HG03097 (cell line): ENCODE measurements around the gene TNFSF13B.
"Not testable (repeated sequence)": the region's sequence is repeated elsewhere in the genome, so short reads cannot be mapped to it uniquely, and the experiment has no call there.

Experiments used
- ATAC-seq: cut with Tn5 transposase; IDR thresholded peaks from one replicate; pipeline ENCODE4 v1.9.1; 2021; ENCODE audit not compliant: unreplicated experiment, low FRiP score

The TNFSF13B gene, protein sequence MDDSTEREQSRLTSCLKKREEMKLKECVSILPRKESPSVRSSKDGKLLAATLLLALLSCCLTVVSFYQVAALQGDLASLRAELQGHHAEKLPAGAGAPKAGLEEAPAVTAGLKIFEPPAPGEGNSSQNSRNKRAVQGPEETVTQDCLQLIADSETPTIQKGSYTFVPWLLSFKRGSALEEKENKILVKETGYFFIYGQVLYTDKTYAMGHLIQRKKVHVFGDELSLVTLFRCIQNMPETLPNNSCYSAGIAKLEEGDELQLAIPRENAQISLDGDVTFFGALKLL

DNA sequence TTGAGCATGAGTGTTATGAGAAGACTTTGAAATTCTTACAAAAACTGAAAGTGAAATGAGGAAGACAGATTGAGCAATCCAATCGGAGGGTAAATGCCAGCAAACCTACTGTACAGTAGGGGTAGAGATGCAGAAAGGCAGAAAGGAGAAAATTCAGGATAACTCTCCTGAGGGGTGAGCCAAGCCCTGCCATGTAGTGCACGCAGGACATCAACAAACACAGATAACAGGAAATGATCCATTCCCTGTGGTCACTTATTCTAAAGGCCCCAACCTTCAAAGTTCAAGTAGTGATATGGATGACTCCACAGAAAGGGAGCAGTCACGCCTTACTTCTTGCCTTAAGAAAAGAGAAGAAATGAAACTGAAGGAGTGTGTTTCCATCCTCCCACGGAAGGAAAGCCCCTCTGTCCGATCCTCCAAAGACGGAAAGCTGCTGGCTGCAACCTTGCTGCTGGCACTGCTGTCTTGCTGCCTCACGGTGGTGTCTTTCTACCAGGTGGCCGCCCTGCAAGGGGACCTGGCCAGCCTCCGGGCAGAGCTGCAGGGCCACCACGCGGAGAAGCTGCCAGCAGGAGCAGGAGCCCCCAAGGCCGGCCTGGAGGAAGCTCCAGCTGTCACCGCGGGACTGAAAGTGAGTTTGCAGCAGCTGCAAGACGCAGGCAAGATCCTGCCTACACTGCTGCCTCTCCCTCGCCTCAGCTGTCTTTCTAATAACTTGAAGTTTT is at the start of gene TNFSF13B:
Gene TNFSF13B (plus strand): TSS at position 118 of the 728 bp plus-strand sequence. CDS start 178 bp downstream, at position 296.
- peak; percentile 75 for ATAC-seq

- no peak for ATAC-seq
Measured at GRCh38 chr13:108220041-108220440, 49.5 kb upstream of the TNFSF13B start.

- no peak for ATAC-seq
Measured at GRCh38 chr13:108223687-108224503, 45.6 kb upstream of the TNFSF13B start.

DNA sequence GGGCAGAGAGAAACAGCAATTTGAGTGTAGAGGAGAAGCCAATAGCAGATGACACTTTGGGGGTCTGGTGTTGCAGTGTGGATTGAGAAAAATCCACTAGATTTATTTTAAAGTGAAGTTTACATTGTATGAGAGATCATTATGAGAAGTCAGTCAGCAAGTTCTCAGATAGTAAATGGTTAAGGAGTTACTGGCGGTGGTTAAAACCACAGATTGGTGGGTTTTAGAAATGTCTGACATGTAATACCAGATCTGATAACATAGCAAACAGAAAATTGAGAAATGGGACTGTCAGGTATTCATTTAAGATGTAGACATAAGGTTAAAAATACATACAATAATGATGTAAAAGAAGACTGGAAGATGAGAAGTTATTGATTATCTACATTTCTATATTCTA is 44.1 kb upstream of the TNFSF13B start:
- peak; percentile 52 for ATAC-seq

DNA sequence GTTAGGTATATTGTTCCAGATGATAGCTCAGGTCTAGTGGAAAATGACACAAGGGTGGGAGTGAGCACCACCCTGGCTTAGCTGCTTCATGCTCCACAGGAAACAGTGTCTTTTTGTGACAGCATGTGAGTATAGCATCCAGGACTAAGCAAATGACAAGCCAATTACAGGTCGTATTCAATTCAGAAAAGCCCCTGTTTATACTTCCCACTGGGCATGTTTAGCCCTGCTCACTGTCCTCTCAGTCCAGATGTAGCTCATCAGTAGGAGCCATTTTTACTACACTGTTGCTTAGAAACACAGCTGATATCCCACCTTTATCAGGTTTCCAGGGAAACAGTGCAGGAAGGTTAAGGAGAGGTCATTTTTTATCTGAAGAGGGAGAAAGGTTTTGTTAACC is 43.3 kb upstream of the TNFSF13B start:
- no peak for ATAC-seq

GRCh38 chr13:108227651-108228272 is 41.8 kb upstream of the TNFSF13B start:
- ATAC-seq, result no peak

DNA sequence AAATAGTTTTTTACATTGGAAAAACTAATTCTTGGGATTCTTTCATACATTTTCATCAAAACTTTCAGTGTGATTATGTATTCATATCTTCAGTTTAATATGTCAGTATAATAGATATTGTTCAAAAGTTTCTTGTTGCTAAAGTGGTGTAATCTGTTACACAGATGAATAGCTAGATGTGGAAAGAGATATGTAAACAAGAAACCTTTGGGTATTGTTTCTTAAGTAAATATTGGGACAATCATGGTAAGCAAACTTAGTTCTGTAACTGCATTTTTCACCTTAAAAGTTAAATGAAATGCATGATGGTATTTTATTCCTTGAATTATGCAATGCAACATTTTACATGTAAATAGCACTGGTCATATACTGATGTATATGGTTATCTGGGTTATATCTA is 39.1 kb upstream of the TNFSF13B start:
- no peak for ATAC-seq

- ATAC-seq, result no peak
Measured at GRCh38 chr13:108249150-108249549, 20.4 kb upstream of the TNFSF13B start.

- ATAC-seq, result no peak
Measured at GRCh38 chr13:108257248-108257647, 12.3 kb upstream of the TNFSF13B start.

DNA sequence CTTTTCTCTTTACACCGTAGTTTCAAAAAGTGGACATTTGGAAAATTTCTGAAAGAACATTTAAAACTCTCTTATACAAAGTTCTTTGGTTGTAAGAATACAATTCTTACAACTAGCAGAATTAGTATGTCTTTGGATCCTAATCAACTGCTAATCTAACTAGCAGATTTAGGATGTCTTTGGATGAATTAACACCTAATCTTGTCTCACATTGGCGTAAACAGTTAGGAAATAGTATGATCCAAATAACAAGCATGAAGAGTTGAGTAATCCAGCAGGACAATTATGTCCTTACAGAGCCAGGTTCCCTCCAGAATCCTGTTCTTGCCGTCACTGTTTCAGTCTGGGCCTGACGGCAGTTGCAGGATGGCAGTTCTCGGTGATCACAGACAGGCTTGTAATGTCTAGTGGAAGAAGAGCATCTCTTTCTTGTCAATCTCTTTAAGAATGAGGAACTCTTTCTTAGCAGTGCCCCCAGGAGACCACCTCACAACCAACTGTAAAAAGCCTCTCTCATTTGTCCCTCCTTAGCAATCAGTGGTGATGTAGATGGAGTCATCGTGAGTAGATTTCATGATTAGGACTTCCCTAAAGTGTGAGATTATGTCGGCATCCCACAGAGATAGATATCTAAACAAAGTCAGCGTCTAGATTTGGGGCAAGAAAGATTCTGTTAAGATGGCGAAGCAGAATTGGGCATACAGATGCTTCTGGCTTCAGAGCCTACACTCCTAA is 5.7 kb upstream of the TNFSF13B start:
- ATAC-seq, result no peak

GRCh38 chr13:108266321-108266990 is 3.1 kb upstream of the TNFSF13B start:
- ATAC-seq, result no peak

GRCh38 chr13:108267347-108267746 is 2.2 kb upstream of the TNFSF13B start:
- ATAC-seq, result no peak

DNA sequence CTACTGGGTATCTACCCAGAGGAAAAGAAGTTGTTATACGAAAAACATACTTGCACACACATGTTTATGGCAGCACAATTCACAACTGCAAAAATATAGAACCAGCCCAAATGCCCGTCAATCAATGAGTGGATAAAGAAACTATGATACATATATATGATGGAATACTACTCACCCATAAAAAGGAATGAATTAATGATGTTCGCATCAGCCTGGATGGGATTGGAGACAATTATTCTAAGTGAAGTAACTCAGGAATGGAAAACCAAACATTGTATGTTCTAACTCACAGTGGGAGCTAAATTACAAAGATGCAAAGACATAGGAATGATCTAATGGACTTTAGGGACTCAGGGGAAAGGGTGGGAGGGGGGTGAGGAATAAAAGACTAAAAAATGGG is 1.7 kb upstream of the TNFSF13B start:
- ATAC-seq, result not testable (repeated sequence)

DNA sequence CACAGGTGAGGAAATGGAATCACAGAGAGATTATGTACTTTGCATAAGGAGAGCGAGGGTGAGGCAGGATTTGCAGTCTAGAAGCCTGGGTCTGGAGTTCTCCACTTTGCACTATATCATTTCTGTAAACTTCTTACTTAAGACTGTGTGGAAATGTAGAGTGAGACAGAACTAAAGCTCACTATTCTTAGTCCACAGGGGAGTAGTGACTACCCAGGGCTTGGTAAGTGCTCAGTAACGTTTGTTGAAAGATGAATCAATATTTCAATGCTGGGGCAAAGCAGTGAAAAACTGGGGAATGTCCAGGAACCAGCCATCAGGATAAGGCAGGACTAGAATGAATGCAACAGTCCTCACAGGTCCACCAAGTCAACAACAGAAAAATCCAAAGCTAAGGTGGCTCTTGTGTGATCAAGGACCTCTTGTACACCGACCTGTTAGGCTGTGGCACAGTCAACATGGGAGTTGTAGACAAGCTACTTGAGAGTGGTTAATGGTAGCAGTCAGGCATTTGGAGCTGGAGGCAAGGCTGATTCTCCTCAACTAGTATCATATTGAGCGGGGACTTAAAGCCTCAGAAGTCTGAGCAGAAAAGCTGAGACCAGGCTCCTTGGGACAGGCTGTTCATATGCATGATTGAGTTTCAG is 929 bp upstream of the TNFSF13B start:
- ATAC-seq, result no peak

DNA sequence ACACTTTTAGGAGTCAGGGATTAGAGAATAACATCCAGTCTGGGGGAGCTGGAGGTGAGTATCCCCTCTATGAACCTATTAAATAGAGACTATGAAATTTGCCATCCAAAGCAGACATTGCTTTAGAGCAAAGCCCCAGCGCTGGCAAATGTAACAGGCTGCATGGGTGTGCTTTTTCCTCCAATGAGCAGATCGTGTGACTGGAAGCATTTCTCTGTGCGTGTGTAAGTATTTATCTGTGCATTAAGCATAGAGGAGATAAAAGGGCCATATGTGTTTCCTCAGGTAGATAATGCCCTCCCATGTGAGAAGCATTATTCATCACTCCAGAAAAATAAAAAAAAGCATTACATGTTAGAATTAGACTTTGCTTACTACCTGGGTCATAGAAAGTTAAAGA is 924 bp downstream of the TNFSF13B start:
- no peak for ATAC-seq

DNA sequence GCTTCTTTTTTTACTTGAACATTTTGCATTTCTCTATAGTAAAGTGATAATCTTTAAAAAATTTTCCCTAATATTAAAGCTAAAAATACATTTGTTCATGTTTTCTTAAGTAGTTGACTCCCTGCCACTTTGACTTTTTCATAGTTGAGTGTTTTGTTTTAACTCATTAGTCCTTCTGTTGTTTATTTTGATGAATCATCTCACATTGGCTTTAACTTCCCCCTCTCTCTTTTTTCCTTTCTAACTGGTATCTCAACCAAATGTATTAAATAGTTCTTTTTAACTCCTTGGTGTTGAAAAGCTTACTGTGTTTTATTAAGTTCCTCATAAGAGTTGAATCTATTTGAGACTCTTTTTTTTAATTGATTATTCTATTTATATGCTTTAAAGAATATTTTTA is 2.8 kb downstream of the TNFSF13B start:
- no peak for ATAC-seq

DNA sequence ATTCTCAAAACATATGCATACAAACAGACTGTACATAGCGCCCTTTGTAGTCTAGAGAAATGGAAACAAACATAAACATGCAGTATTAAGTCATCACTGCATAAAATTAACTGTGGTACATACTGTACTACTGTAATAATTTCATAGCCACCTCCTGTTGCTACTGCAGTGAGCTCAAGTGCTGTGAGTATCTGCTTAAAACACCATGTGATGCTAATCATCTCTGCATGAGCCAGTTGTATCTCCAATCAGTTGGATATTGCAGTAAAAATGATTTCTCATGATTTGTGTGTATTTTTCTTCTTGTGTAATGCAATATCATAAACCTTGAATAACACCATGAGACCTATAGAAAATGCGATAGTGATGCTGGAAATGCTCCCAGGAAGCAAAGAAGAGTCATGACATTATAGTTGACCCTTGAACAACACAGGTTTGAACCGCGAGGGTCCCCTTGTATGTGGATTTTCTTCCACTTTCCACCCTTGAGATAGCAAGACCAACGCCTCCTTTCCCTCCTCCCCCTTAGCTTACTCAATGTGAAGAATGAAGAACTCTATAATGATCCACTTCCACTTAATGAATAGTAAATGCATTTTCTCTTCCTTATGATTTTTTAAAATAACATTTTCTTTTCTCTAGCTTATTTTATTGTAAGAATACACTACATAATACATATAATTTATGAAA is 4.1 kb downstream of the TNFSF13B start:
- no peak for ATAC-seq

DNA sequence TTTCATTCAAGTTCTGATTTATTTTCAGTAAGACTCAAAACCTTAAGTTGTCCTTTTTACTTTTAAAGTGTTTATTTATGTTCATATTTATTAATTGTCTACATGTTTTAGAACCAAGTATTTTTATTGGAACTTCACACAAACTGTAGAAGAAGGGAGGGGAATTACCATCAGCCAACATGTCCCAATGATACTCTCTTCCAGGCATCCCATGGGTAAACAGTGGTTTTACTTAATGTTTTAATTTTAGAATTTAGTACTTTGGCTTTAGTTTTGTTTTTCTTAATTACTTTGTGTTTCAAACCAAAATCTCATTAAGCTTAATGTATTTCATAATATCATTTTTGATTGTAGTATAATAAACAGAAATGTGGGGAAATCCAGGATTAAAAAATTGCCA is 5.2 kb downstream of the TNFSF13B start:
- no peak for ATAC-seq

DNA sequence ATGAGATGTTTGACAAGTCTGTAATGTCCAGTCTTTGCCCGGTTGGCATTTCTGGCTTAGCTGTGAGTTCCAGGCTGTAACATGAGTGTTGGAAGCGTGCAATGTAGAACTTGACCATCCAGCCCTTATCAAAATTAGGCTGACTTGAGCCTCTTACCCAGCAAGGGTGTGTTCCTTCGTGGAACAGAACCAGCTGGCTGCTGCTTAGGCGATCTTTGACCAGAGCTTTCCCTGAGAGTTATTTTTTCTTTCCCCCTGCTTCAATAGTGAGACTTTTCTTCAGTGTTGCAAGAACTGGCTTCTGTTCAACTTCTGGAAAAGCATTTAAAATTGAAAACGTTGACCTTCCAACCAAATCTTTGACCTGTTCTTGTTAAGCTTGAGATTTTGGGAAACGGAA is 6.5 kb downstream of the TNFSF13B start:
- ATAC-seq, result no peak
